ENCODE results near the gene TBX19. TPM values are rescaled to one million over a fixed set of nuclear protein-coding genes. Genes with fewer than 3 reads are reported as not detected.

Gene TBX19
- total RNA-seq, 1 donor from 2014 or later: 4.7 TPM

- no peak overlapping the region for H3K4me3 Mint-ChIP-seq
- ATAC-seq (ENCODE audit: low read depth) (no peak), DNase-seq (no peak)
- ChIA-PET POLR2A (no interaction called here), CTCF (no interaction called here)
- no peaks in the 10 kb centered on the region for H3K9me3 Mint-ChIP-seq
- no peak for TF ChIP-seq CTCF (IDR thresholded peaks at IDR 0.05)
- H3K36me3 Mint-ChIP-seq (ENCODE audit: low read depth): peaks cover 16% of the 10 kb centered on the region
- H3K27me3 Mint-ChIP-seq: no peaks in the 10 kb centered on the region
- H3K4me1 Mint-ChIP-seq: no peaks in the 10 kb centered on the region
- intact Hi-C loops (cut with micrococcal nuclease): no loop called here
- H3K27ac Mint-ChIP-seq: no peak overlapping the region
Measured at GRCh38 chr1:168295411-168296114, 14.9 kb downstream of the TBX19 start.

GRCh38 chr1:168297019-168297730, 16.5 kb downstream of the TBX19 start:
- ATAC-seq (ENCODE audit: low read depth): no peak
- Mint-ChIP-seq H3K9me3 (no peaks in the 10 kb centered on the region), H3K27ac (no peak overlapping the region), H3K36me3 (ENCODE audit: low read depth) (peaks cover 14% of the 10 kb centered on the region), H3K4me1 (no peaks in the 10 kb centered on the region), H3K4me3 (no peak overlapping the region), H3K27me3 (no peaks in the 10 kb centered on the region)
- POLR2A ChIA-PET: no interaction called here
- CTCF ChIA-PET: no interaction called here
- DNase-seq: no peak
- no peak for TF ChIP-seq CTCF (IDR thresholded peaks at IDR 0.05)
- intact Hi-C loops (cut with micrococcal nuclease): no loop called here

GRCh38 chr1:168298446-168298845, 17.8 kb downstream of the TBX19 start:
- Mint-ChIP-seq H3K4me3 (no peak overlapping the region), H3K36me3 (ENCODE audit: low read depth) (peaks cover 17% of the 10 kb centered on the region), H3K9me3 (no peaks in the 10 kb centered on the region), H3K27me3 (no peaks in the 10 kb centered on the region), H3K4me1 (no peaks in the 10 kb centered on the region), H3K27ac (no peak overlapping the region)
- ATAC-seq (ENCODE audit: low read depth) (no peak), DNase-seq (no peak)
- POLR2A ChIA-PET: no interaction called here
- CTCF ChIA-PET: no interaction called here
- TF ChIP-seq CTCF (IDR thresholded peaks at IDR 0.05): no peak
- intact Hi-C loops (cut with micrococcal nuclease): no loop called here

- ATAC-seq (ENCODE audit: low read depth) (no peak), DNase-seq (no peak)
- Mint-ChIP-seq H3K9me3 (no peaks in the 10 kb centered on the region), H3K4me3 (no peak overlapping the region), H3K27ac (no peak overlapping the region), H3K36me3 (ENCODE audit: low read depth) (peaks cover 24% of the 10 kb centered on the region), H3K4me1 (no peaks in the 10 kb centered on the region), H3K27me3 (no peaks in the 10 kb centered on the region)
- intact Hi-C loops (cut with micrococcal nuclease): no loop called here
- POLR2A ChIA-PET: no interaction called here
- no peak for TF ChIP-seq CTCF (IDR thresholded peaks at IDR 0.05)
- CTCF ChIA-PET: no interaction called here
Measured at GRCh38 chr1:168300626-168301025, 19.9 kb downstream of the TBX19 start.

GRCh38 chr1:168301664-168302320, 21.1 kb downstream of the TBX19 start:
- no peaks in the 10 kb centered on the region for H3K27me3 Mint-ChIP-seq
- no peak overlapping the region for H3K4me3 Mint-ChIP-seq
- peaks cover 28% of the 10 kb centered on the region for H3K36me3 Mint-ChIP-seq (ENCODE audit: low read depth)
- no peaks in the 10 kb centered on the region for H3K9me3 Mint-ChIP-seq
- ChIA-PET CTCF (no interaction called here), POLR2A (no interaction called here)
- intact Hi-C loops (cut with micrococcal nuclease): no loop called here
- no peak for TF ChIP-seq CTCF (IDR thresholded peaks at IDR 0.05)
- ATAC-seq (ENCODE audit: low read depth) (no peak), DNase-seq (no peak)
- no peak overlapping the region for H3K27ac Mint-ChIP-seq
- H3K4me1 Mint-ChIP-seq: no peaks in the 10 kb centered on the region
